ENCODE data around the gene RPP25L.

Gene RPP25L, protein sequence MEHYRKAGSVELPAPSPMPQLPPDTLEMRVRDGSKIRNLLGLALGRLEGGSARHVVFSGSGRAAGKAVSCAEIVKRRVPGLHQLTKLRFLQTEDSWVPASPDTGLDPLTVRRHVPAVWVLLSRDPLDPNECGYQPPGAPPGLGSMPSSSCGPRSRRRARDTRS

DNA sequence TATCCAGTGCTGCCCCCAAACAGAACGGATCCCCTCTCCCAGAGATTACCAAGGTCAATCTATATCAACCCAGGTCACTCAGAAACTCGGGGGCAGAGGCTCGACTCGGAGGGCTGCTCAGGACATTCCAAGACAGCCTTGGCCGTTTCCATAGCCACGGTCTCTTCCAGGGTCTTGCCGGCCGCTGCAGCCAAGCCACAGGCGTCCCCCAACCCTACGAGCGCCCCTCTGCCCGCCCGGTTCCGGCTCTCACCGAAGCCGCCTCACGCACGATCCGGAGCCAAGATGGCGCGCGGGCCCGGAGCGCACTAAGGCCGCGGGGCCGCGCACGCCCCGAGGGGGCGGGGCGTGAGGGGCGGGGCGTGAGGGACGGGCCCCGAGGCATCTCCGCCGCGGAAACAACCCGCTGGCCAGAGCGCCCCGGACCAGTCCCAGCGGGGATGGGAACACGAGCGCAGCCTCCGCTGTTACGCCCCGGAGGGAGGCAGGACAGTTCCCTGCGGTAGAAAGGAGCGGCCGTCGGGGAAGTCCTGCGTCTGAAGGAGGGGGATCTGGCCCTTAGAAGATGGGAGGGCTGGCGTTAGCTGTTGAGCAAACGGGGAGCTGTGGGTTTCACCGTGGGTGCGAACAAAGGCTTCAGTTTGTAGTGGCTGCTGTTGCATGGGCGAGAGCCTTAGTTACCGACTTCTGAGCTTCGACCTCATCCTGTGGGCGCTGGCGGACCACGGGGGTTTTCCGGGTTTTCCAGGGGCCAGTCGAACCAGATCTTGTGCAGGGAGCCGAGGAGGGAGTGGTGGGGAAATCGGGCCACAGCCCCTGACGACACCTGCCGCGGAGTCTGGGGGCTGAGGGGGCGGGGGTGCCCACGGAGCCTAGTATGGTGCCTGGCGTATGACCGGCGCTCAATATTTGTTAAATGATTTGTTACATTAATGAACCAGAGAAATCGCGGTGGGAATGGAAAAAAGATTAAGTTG is at the start of gene RPP25L:
RPP25L (minus strand) TSS at position 287 of the 977 bp plus-strand sequence. CDS start 801 bp downstream, outside the sequence.
- Histone ChIP-seq H3K4me3 (ENCODE audit: low read depth, low read length) (peak within 1 kb of the TSS; percentile 94), H3K9me3 (ENCODE audit: control insufficient read depth, insufficient read depth, low read length) (no peaks in the 10 kb centered on the region), H3K27me3 (ENCODE audit: control insufficient read depth, insufficient read depth, low read length) (no peaks in the 10 kb centered on the region; the same call in none of the 2 replicates), H3K27ac (ENCODE audit: low read depth, low read length) (peak within 1 kb of the TSS; percentile 73), H3K9ac (ENCODE audit: low read depth, low read length) (peak within 1 kb of the TSS; percentile 84), H3K4me1 (ENCODE audit: control insufficient read depth, insufficient read depth, low read length) (peaks cover 8% of the 10 kb centered on the region; the same call in 1 of the 2 replicates), H3K36me3 (ENCODE audit: control insufficient read depth, insufficient read depth, low read length) (no peaks in the 10 kb centered on the region)

- no peaks in the 10 kb centered on the region; the same call in 1 of the 2 replicates for H3K27me3 ChIP-seq (ENCODE audit: control insufficient read depth, insufficient read depth, low read length)
- no peaks in the 10 kb centered on the region for H3K9me3 ChIP-seq (ENCODE audit: control insufficient read depth, insufficient read depth, low read length)
- H3K4me1 ChIP-seq (ENCODE audit: control insufficient read depth, insufficient read depth, low read length): peaks cover 6% of the 10 kb centered on the region; the same call in 1 of the 2 replicates
- no peak overlapping the region for H3K27ac ChIP-seq (ENCODE audit: low read depth, low read length)
- no peak overlapping the region for H3K9ac ChIP-seq (ENCODE audit: low read depth, low read length)
- no peaks in the 10 kb centered on the region for H3K36me3 ChIP-seq (ENCODE audit: control insufficient read depth, insufficient read depth, low read length)
- H3K4me3 ChIP-seq (ENCODE audit: low read depth, low read length): no peak overlapping the region
Observed at GRCh38 chr9:34659592-34660253, 47.8 kb upstream of the RPP25L start.

DNA sequence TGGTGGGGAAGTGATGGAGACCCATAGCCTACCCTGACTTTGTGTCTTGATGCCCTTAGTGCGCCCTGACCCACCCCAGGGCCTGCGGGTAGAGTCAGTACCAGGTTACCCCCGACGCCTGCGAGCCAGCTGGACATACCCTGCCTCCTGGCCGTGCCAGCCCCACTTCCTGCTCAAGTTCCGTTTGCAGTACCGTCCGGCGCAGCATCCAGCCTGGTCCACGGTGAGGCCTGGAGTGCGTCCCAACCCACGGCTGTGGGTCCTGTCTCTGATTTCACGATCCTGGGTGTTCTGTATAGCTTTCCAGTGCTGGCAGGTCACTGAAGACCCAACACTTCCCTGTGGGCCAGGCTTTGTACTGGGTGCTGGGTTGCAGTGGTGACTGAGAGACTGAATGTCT is 46.6 kb upstream of the RPP25L start:
- H3K9me3 ChIP-seq (ENCODE audit: control insufficient read depth, insufficient read depth, low read length): no peaks in the 10 kb centered on the region
- no peaks in the 10 kb centered on the region for H3K27me3 ChIP-seq (ENCODE audit: control insufficient read depth, insufficient read depth, low read length)
- H3K9ac ChIP-seq (ENCODE audit: low read depth, low read length): no peak overlapping the region
- no peaks in the 10 kb centered on the region for H3K36me3 ChIP-seq (ENCODE audit: control insufficient read depth, insufficient read depth, low read length)
- H3K4me3 ChIP-seq (ENCODE audit: low read depth, low read length): no peak overlapping the region
- no peak overlapping the region for H3K27ac ChIP-seq (ENCODE audit: low read depth, low read length)
- peaks cover 4% of the 10 kb centered on the region; the same call in 1 of the 2 replicates for H3K4me1 ChIP-seq (ENCODE audit: control insufficient read depth, insufficient read depth, low read length)

GRCh38 chr9:34656992-34657391 is 45.1 kb upstream of the RPP25L start:
- no peak overlapping the region for H3K27ac ChIP-seq (ENCODE audit: low read depth, low read length)
- no peak overlapping the region for H3K9ac ChIP-seq (ENCODE audit: low read depth, low read length)
- no peaks in the 10 kb centered on the region for H3K36me3 ChIP-seq (ENCODE audit: control insufficient read depth, insufficient read depth, low read length)
- peaks cover 18% of the 10 kb centered on the region for H3K4me1 ChIP-seq (ENCODE audit: control insufficient read depth, insufficient read depth, low read length)
- H3K9me3 ChIP-seq (ENCODE audit: control insufficient read depth, insufficient read depth, low read length): no peaks in the 10 kb centered on the region
- no peak overlapping the region for H3K4me3 ChIP-seq (ENCODE audit: low read depth, low read length)
- H3K27me3 ChIP-seq (ENCODE audit: control insufficient read depth, insufficient read depth, low read length): no peaks in the 10 kb centered on the region

- H3K36me3 ChIP-seq (ENCODE audit: control insufficient read depth, insufficient read depth, low read length): no peaks in the 10 kb centered on the region; the same call in 1 of the 2 replicates
- peaks cover 18% of the 10 kb centered on the region for H3K4me1 ChIP-seq (ENCODE audit: control insufficient read depth, insufficient read depth, low read length)
- no peak overlapping the region for H3K4me3 ChIP-seq (ENCODE audit: low read depth, low read length)
- H3K27ac ChIP-seq (ENCODE audit: low read depth, low read length): no peak overlapping the region
- no peak overlapping the region for H3K9ac ChIP-seq (ENCODE audit: low read depth, low read length)
- H3K27me3 ChIP-seq (ENCODE audit: control insufficient read depth, insufficient read depth, low read length): no peaks in the 10 kb centered on the region
- no peaks in the 10 kb centered on the region for H3K9me3 ChIP-seq (ENCODE audit: control insufficient read depth, insufficient read depth, low read length)
Observed at GRCh38 chr9:34655394-34655793, 43.5 kb upstream of the RPP25L start.

- Histone ChIP-seq H3K9ac (ENCODE audit: low read depth, low read length) (no peak overlapping the region), H3K9me3 (ENCODE audit: control insufficient read depth, insufficient read depth, low read length) (no peaks in the 10 kb centered on the region), H3K4me1 (ENCODE audit: control insufficient read depth, insufficient read depth, low read length) (peaks cover 18% of the 10 kb centered on the region), H3K4me3 (ENCODE audit: low read depth, low read length) (no peak overlapping the region), H3K27me3 (ENCODE audit: control insufficient read depth, insufficient read depth, low read length) (no peaks in the 10 kb centered on the region), H3K36me3 (ENCODE audit: control insufficient read depth, insufficient read depth, low read length) (peaks cover 6% of the 10 kb centered on the region), H3K27ac (ENCODE audit: low read depth, low read length) (no peak overlapping the region)
Observed at GRCh38 chr9:34654323-34655051, 42.6 kb upstream of the RPP25L start.

DNA sequence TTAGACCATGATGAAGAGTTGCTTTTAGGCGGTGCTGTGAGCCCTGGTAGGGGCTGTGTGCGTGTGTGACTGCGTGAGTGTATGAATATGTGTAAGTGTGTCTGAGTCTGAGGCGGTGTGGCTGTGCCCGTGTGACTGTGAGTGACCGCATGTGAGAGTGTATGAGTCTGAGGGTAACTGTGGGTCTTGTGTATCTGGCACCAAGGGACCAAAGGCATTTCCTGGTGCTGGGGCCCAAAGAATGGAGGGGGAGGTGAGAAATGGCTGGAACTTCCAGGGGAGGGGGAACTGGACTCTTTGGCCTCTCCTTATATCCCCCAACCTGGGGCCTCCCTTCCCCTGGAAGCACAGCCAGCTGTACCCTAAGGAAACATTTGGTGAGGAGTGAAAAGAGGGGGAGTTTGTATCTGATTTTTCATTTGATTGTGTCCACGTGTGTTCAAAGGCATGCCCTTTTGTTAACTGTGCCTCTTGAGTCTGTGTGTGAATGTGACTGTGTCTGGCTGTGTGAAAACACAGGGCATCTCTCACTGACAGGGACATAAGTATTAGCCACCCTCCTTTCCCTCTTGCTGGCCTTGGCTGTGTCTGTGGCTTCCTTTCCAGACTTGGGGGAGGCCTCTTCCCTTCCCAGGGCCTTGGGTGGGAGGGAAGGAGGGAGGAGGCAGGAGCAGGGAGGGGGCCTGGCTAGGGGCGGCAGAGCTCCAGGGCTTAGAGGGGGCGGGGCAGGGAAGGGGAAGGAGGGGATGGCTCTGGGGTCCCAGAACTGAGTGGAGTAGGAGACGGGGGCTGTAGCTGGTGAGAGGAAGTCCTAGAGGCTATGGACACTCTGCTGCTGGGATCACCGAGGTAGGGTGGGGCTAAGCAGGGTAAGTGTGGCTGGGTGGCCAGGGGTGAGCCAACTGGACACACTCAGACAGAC is 41.5 kb upstream of the RPP25L start:
- no peak overlapping the region for H3K4me3 ChIP-seq (ENCODE audit: low read depth, low read length)
- H3K9ac ChIP-seq (ENCODE audit: low read depth, low read length): no peak overlapping the region
- peaks cover 18% of the 10 kb centered on the region for H3K4me1 ChIP-seq (ENCODE audit: control insufficient read depth, insufficient read depth, low read length)
- H3K27ac ChIP-seq (ENCODE audit: low read depth, low read length): no peak overlapping the region
- no peaks in the 10 kb centered on the region for H3K9me3 ChIP-seq (ENCODE audit: control insufficient read depth, insufficient read depth, low read length)
- no peaks in the 10 kb centered on the region for H3K27me3 ChIP-seq (ENCODE audit: control insufficient read depth, insufficient read depth, low read length)
- peaks cover 17% of the 10 kb centered on the region for H3K36me3 ChIP-seq (ENCODE audit: control insufficient read depth, insufficient read depth, low read length)

GRCh38 chr9:34652602-34653000 is 40.7 kb upstream of the RPP25L start:
- H3K27ac ChIP-seq (ENCODE audit: low read depth, low read length): no peak overlapping the region
- H3K27me3 ChIP-seq (ENCODE audit: control insufficient read depth, insufficient read depth, low read length): no peaks in the 10 kb centered on the region
- H3K4me3 ChIP-seq (ENCODE audit: low read depth, low read length): peak overlapping the region; percentile 62; the same call in 1 of the 2 replicates
- no peaks in the 10 kb centered on the region for H3K9me3 ChIP-seq (ENCODE audit: control insufficient read depth, insufficient read depth, low read length)
- no peak overlapping the region for H3K9ac ChIP-seq (ENCODE audit: low read depth, low read length)
- peaks cover 23% of the 10 kb centered on the region for H3K36me3 ChIP-seq (ENCODE audit: control insufficient read depth, insufficient read depth, low read length)
- peaks cover 20% of the 10 kb centered on the region for H3K4me1 ChIP-seq (ENCODE audit: control insufficient read depth, insufficient read depth, low read length)

- H3K27me3 ChIP-seq (ENCODE audit: control insufficient read depth, insufficient read depth, low read length): no peaks in the 10 kb centered on the region
- H3K9ac ChIP-seq (ENCODE audit: low read depth, low read length): no peak within 1 kb of the TSS
- peaks cover 25% of the 10 kb centered on the region for H3K4me1 ChIP-seq (ENCODE audit: control insufficient read depth, insufficient read depth, low read length)
- peaks cover 23% of the 10 kb centered on the region for H3K36me3 ChIP-seq (ENCODE audit: control insufficient read depth, insufficient read depth, low read length)
- no peak within 1 kb of the TSS for H3K27ac ChIP-seq (ENCODE audit: low read depth, low read length)
- H3K4me3 ChIP-seq (ENCODE audit: low read depth, low read length): peak within 1 kb of the TSS; percentile 62
- H3K9me3 ChIP-seq (ENCODE audit: control insufficient read depth, insufficient read depth, low read length): no peaks in the 10 kb centered on the region
Observed at GRCh38 chr9:34651876-34652601, 40.1 kb upstream of the RPP25L start, which contains the start of gene IL11RA. Gene IL11RA, plus strand, starts transcription at chr9:34652185. Its CDS starts 3,033 bp downstream, at chr9:34655218.
